Astrocyte (in vitro differentiated cells and primary cell): ENCODE results near the gene RAX. TPM values are rescaled to one million over a fixed set of nuclear protein-coding genes. Genes with fewer than 3 reads are reported as not detected.

Experiments used
- DNase-seq: peaks from one replicate; pipeline ENCODE4 v3.0.0-alpha.2; 2010; ENCODE audit warnings: low read depth
- FAIRE-seq: peaks from 2 replicates; lab custom pipeline; 2011; peaks lifted over from hg19 to GRCh38; lab: Jason Lieb, UNC
- H2AFZ ChIP-seq: 2 replicates; pipeline ENCODE4 v1.6.0; 2012; ENCODE audit warnings: low read depth, low read length, inconsistent platforms
- H3K27ac ChIP-seq: 2 replicates; pipeline ENCODE4 v1.5.1; 2011; ENCODE audit warnings: low read depth, low read length, inconsistent platforms
- H3K27me3 ChIP-seq: 2 replicates; pipeline ENCODE4 v1.6.0; 2011; ENCODE audit warnings: low read length, inconsistent platforms; ENCODE audit not compliant: insufficient read depth
- H3K36me3 ChIP-seq: 2 replicates; pipeline ENCODE4 v1.5.1; 2011; ENCODE audit warnings: low read length, inconsistent platforms; ENCODE audit not compliant: insufficient read depth
- H3K4me1 ChIP-seq: 2 replicates; pipeline ENCODE4 v1.5.1; 2011; ENCODE audit warnings: low read length, inconsistent platforms; ENCODE audit not compliant: insufficient read depth
- H3K4me2 ChIP-seq: 2 replicates; pipeline ENCODE4 v1.6.0; 2012; ENCODE audit warnings: low read length, inconsistent platforms
- H3K4me3 ChIP-seq: 2 replicates; pipeline ENCODE4 v1.5.1; 2011; ENCODE audit warnings: low read depth, mild to moderate bottlenecking, low read length, inconsistent platforms; ENCODE audit not compliant: insufficient read depth
- H3K79me2 ChIP-seq: 2 replicates; pipeline ENCODE4 v1.6.0; 2012; ENCODE audit warnings: mild to moderate bottlenecking, low read length, inconsistent platforms; ENCODE audit not compliant: insufficient read depth
- H3K9ac ChIP-seq: 2 replicates; pipeline ENCODE4 v1.6.0; 2012; ENCODE audit warnings: mild to moderate bottlenecking, low read length, inconsistent platforms
- H3K9me3 ChIP-seq: 2 replicates; pipeline ENCODE4 v1.5.1; 2012; ENCODE audit warnings: low read depth, mild to moderate bottlenecking, low read length, inconsistent platforms; ENCODE audit not compliant: insufficient read depth
- H4K20me1 ChIP-seq: 2 replicates; pipeline ENCODE4 v1.6.0; 2012; ENCODE audit warnings: low read length, inconsistent platforms; ENCODE audit not compliant: insufficient read depth
- H3K27ac Mint-ChIP-seq: one replicate; pipeline ENCODE4 v1.8.0; 2021; ENCODE audit warnings: mild to moderate bottlenecking, mixed read lengths; ENCODE audit not compliant: unreplicated experiment
- H3K27me3 Mint-ChIP-seq: one replicate; pipeline ENCODE4 v1.8.0; 2021; ENCODE audit warnings: low read depth, mixed read lengths; ENCODE audit not compliant: unreplicated experiment
- H3K36me3 Mint-ChIP-seq: one replicate; pipeline ENCODE4 v1.8.0; 2021; ENCODE audit warnings: low read depth, mixed read lengths; ENCODE audit not compliant: unreplicated experiment
- H3K4me1 Mint-ChIP-seq: one replicate; pipeline ENCODE4 v1.8.0; 2021; ENCODE audit warnings: low read depth, mixed read lengths; ENCODE audit not compliant: unreplicated experiment
- H3K4me3 Mint-ChIP-seq: one replicate; pipeline ENCODE4 v1.8.0; 2021; ENCODE audit warnings: mild to moderate bottlenecking, moderate library complexity, mixed read lengths; ENCODE audit not compliant: unreplicated experiment
- H3K9me3 Mint-ChIP-seq: one replicate; pipeline ENCODE4 v1.8.0; 2021; ENCODE audit warnings: mild to moderate bottlenecking, mixed read lengths; ENCODE audit not compliant: unreplicated experiment
- CTCF ChIP-seq: IDR thresholded peaks from 2 replicates; pipeline ENCODE4 v1.5.1; 2011; ENCODE audit warnings: low read depth, mild to moderate bottlenecking, inconsistent platforms, low read length, moderate library complexity; ENCODE audit not compliant: insufficient read depth
- EZH2 ChIP-seq: IDR thresholded peaks from 2 replicates; pipeline ENCODE4 v1.6.1; 2012; ENCODE audit warnings: mild to moderate bottlenecking, low read length, inconsistent platforms; ENCODE audit not compliant: insufficient read depth
- total RNA-seq: library from RNA; stranded (reverse); gene quantifications from 2 replicates; pipeline ENCODE4 v1.2.1, GENCODE V29; 2021

Gene RAX
- total RNA-seq, 1 donor from 2014 or later = not detected

GRCh38 chr18:59311631-59312030, 38.4 kb upstream of the RAX start:
- Histone ChIP-seq H3K4me3 (no peak overlapping the region), H3K27me3 (peaks cover 26% of the 10 kb centered on the region), H3K9ac (no peak overlapping the region), H3K4me2 (no peak overlapping the region), H3K36me3 (no peaks in the 10 kb centered on the region), H3K79me2 (no peaks in the 10 kb centered on the region), H2AFZ (no peak overlapping the region), H4K20me1 (no peaks in the 10 kb centered on the region), H3K4me1 (no peaks in the 10 kb centered on the region), H3K9me3 (no peaks in the 10 kb centered on the region), H3K27ac (no peak overlapping the region)
- H3K27me3 Mint-ChIP-seq = peaks cover 34% of the 10 kb centered on the region
- peaks cover 9% of the 10 kb centered on the region for H3K4me1 Mint-ChIP-seq
- H3K36me3 Mint-ChIP-seq = no peaks in the 10 kb centered on the region
- FAIRE-seq (no peak), DNase-seq (peak; percentile 7)
- H3K4me3 Mint-ChIP-seq = no peak overlapping the region
- peak overlapping the region; percentile 71 for H3K27ac Mint-ChIP-seq
- H3K9me3 Mint-ChIP-seq = no peaks in the 10 kb centered on the region
- TF ChIP-seq CTCF (no peak), EZH2 (no peak)

GRCh38 chr18:59308938-59309260, 35.6 kb upstream of the RAX start:
- no peak for TF ChIP-seq CTCF
- TF ChIP-seq EZH2 = no peak
- Histone ChIP-seq H3K9ac (no peak overlapping the region), H3K27me3 (peaks cover 42% of the 10 kb centered on the region), H2AFZ (peak overlapping the region; percentile 65), H3K4me1 (no peaks in the 10 kb centered on the region), H4K20me1 (no peaks in the 10 kb centered on the region), H3K9me3 (no peaks in the 10 kb centered on the region), H3K79me2 (no peaks in the 10 kb centered on the region), H3K4me3 (peak overlapping the region; percentile 21), H3K36me3 (no peaks in the 10 kb centered on the region), H3K4me2 (peak overlapping the region; percentile 82), H3K27ac (no peak overlapping the region)
- Mint-ChIP-seq H3K4me3 (no peak overlapping the region), H3K4me1 (peaks cover 9% of the 10 kb centered on the region), H3K27me3 (peaks cover 48% of the 10 kb centered on the region), H3K9me3 (no peaks in the 10 kb centered on the region), H3K27ac (no peak overlapping the region), H3K36me3 (no peaks in the 10 kb centered on the region)
- DNase-seq = no peak
- FAIRE-seq = no peak

- no peak overlapping the region for H3K27ac Mint-ChIP-seq
- FAIRE-seq = no peak
- H3K27me3 Mint-ChIP-seq = peaks cover 49% of the 10 kb centered on the region
- peak; percentile 18 for DNase-seq
- H3K9ac ChIP-seq = no peak overlapping the region
- peak overlapping the region; percentile 65 for H2AFZ ChIP-seq
- no peaks in the 10 kb centered on the region for H3K4me1 ChIP-seq
- no peaks in the 10 kb centered on the region for H3K9me3 Mint-ChIP-seq
- H3K36me3 Mint-ChIP-seq = no peaks in the 10 kb centered on the region
- TF ChIP-seq CTCF (peak; percentile 42), EZH2 (no peak)
- no peaks in the 10 kb centered on the region for H3K79me2 ChIP-seq
- no peaks in the 10 kb centered on the region for H4K20me1 ChIP-seq
- peak overlapping the region; percentile 21 for H3K4me3 ChIP-seq
- no peak overlapping the region for H3K27ac ChIP-seq
- H3K36me3 ChIP-seq = no peaks in the 10 kb centered on the region
- no peak overlapping the region for H3K4me3 Mint-ChIP-seq
- H3K9me3 ChIP-seq = no peaks in the 10 kb centered on the region
- peak overlapping the region; percentile 82 for H3K4me2 ChIP-seq
- peaks cover 9% of the 10 kb centered on the region for H3K4me1 Mint-ChIP-seq
- peaks cover 45% of the 10 kb centered on the region for H3K27me3 ChIP-seq
Observed at GRCh38 chr18:59308248-59308937, 35.1 kb upstream of the RAX start.
